Stromal cell of bone marrow (primary cell): ENCODE measurements around the gene CCIN.
A peak's percentile ranks its signal among the peaks of the same experiment; 100 is the strongest.
"Not testable (repeated sequence)": the region's sequence is repeated elsewhere in the genome, so short reads cannot be mapped to it uniquely, and the experiment has no call there.

Experiments
- DNase-seq: peaks from one replicate; pipeline ENCODE4 v3.0.0-alpha.2; 2012; ENCODE audit warnings: low read depth

CCIN gene

DNA sequence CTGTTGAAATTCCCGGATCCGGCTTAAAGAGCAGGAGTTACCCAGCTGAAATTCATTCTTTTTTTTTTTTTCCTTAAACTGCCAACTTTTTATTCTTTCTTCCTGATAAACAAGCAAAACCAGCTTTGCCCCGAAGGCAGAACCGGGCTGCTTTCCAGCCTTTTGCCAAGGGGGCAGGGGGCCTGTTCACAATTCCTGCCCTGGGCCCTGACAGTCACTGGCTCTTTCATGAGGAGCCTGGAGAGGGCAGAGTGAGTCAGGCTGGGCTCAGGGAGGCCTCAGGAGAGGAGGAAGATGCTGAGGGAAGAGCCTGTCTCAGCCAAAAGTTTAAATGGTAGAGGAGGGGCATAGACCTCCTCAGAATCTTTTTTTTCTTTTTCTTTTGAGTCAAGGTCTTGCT lies 27.9 kb upstream of the CCIN start:
- no peak for DNase-seq

DNA sequence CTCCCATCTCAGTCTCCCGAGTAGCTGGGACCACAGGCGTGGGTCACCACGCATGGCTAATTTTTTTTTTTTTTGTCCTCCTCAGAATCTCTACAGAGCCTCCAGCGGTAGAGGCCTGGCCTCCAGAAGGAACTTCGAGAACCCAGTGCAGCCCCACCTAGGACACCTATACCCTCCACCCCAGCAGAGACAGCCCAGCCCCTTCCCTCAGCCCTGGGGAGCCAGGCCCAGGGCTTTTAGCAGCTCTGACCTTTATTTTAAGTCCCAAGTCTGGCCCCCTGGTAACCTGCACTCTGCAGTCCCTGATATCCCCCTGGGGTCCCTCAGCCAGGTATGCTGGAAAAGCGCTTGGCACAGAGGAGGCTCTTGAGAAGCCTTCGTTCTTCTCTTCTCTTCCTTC lies 27.4 kb upstream of the CCIN start:
- no peak for DNase-seq

DNA sequence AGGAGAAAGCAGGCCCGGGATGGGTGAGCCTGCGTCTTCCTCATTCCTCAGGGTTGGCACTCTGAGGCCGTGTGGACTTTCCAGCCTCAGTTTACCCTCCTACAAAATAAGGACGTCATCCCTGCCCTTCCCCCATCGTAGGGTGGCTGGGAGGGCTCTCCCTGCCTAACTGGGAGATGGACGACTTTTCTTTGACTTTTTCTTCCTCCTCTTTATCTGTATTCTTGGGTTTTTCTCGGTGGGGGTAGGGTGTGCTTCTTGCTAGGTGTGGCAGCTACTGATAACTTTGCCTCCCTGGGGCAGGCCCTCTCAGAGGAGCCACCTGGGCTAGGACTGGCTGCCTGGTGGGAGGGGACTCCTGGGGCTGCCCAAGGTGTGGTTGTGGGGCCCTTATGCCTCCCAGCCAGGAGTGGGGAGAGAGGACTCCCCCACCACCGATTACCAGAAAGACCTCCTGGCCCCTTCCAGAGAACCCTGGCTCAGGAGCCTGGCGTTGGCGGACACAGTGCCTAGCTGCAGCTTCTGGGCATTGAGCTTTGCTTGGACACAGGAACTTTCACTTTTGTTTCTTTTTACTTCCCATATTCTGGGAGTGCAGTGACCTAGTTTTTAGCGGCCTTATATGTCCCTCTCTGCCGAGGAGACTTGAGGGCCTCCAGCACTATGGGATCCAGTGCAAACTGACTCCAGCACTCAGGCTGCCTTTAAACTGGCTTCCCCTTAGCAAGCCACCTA lies 26.5 kb upstream of the CCIN start:
- no peak for DNase-seq

DNA sequence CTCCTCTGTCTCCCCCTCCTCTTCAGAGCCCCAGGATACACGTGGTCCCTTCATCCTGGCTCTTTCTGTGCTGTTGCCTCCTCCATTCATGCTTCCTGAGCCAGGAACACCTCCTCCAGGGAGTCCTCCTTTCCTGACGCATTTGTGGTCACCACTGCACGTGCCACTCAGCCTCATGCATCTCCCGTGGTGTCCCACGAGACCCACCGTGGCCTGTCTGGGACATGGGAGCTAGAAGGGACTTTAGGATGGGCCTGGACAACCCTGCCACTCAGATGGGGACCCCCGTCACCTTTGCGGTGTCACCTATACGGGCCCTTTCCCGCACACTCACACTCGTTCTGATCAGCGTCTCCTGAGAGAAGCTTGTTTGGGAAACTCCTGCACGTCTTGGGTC lies 25.9 kb upstream of the CCIN start:
- no peak for DNase-seq

DNA sequence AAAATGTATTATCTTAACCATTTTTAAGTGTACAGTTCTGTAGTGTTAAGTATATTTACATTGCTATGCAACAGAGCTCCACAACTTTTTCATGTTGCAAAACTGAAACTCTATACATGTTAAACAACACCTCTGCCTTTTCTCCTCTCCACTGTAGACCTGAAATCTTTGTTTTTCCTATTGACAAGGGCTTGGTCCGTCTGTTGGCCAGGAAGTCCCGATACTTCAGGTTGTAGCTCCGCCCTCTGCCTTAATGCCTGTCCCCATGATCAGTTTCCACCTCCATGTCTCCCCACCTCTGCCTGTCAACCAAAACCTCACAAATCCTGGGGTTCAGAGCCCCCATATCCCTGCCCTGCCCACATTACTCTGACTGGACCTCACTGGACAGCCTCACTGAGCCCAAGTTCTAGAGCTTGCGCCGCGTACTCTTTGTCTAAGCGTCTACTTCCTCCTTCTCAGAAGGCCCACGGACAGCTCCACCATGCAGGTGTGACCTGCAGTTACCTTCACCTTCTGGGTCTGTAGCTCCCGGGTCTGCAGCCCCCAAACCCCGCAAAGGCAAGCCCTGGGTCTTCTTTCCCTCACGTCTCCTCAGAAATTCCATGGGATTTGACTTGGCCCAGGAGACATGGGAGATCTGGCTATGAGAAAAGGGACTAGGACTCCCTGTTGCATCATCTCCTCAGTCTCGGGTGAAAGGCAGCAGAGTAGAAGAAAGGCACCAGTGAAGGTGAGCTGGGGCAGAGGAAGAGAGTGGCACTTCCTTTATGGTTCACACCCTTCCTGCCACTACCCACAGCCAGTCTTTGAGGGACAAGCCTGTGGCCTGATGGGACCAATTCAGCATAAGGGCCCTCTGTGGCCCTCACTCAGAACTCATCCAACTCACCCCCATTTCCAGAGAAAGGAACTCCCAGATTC lies 24.6 kb upstream of the CCIN start:
- DNase-seq = no peak

DNA sequence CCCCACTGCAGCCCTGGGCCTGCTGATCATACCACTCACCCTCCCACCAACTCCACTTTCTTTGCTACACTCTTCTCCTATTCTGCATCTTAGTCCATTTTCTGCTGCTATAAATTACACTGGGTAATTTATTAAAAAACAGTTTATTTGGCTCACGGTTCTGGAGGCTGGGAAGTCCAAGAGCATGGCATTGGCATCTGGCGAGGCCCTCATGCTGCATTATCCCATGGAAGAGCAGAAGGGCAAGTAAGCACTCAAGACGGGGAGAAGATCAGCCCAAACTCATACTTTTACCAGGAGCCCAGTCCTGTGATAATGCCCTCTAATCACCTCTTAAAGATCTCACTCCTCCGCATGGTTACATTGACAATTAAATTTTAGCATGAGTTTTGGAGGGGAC lies 23.2 kb upstream of the CCIN start:
- DNase-seq = no peak

DNA sequence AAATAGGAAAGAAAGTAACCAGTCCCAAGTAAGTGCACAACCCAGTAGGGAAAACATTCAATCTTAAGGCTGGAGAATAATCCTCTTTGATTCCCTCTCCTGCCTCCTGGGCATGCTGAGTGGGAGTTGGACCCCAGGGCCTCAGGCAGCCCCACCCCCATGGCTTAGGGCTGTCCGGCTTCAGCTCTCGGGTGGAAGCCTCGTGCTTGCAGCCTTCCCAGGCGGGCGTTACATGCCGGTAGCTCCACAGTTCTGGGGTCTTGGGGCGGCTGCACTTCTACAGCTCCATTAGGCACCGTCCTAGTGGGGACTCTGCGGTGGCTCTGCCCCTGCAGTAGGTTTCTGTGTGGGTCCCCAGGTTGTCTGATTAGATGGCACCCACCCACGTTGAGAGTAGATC lies 22.5 kb upstream of the CCIN start:
- DNase-seq = no peak

DNA sequence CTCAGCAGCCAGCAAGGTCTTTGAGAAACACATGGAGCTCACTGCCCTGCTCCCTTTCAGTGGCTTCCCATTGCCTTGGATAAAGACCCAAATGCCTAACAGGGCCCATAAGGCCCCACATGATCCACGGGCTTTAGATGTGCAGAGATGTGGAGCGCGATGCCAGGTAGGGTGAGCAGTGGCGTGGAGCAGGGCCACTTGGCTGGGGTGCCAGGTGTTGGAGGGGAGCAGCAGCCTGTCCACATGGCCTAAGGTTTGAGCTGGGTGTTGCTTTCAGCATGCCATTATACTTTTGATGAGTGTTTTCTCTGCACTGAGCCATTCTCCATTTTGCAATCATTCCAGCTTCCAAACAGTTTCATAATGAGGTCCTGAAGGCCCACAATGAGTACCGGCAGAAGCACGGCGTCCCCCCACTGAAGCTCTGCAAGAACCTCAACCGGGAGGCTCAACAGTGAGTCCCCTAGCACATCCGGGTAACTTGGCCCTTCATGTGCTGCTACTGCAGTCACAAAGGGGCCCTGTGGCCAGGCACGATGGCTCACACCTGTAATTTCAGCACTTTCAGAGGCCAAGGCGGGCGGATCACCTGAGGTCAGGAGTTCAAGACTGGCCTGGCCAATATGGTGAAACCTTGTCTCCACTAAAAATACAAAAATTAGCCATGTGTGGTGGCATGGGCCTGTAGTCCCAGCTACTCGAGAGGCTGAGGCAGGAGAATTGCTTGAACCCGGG lies 21.6 kb upstream of the CCIN start:
- DNase-seq = no peak

DNA sequence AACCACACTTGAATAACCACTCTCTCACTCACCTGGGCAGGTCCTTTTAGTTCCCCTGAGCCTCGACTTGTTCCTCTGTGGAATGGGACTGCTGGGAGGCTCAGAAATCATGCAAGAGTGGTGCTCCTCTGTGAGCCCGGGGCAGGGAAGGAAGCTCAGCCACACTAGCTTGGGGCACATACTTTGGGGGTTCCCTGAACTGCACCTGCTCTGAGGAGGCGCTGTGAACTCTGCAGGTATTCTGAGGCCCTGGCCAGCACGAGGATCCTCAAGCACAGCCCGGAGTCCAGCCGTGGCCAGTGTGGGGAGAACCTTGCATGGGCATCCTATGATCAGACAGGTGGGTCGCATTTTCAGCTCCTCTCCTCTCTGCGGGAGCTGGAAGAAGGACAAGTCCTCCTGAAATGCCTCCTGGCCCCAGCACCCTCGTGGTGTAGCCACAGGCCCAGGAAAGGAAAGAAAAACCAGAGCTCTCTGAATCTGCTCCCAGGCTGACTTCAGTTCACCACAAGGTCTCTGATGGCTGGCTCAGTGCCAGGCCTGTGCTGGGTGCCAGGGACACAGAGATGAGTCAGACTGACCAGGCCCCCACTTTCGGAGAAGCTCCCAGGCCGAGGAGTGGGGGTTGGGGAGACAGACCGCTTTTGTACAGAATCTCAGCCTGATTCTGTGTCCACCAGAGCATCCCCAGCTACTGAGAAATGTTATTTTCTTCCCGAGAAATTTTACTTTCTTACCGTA lies 20.7 kb upstream of the CCIN start:
- DNase-seq = peak; percentile 97

DNA sequence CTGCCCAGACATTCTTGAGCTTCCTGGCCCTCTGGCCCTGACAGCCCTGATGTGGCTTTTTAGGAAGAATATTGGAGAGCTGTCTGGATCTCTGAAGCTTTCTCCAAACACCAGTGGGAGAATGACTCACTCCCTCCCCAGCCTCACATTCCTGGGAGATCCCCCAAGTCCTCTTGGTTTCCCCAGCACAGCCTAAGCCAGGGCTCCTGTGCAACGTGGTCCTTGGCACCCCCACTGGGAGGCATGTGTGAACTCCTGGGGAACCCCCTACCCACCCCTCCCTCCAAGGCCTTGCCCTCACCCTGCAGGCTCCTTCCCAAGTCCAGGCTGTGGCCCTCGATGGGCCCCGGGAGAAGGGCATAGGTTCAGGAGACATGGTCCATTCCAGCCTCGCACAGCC lies 20.0 kb upstream of the CCIN start:
- DNase-seq = no peak

DNA sequence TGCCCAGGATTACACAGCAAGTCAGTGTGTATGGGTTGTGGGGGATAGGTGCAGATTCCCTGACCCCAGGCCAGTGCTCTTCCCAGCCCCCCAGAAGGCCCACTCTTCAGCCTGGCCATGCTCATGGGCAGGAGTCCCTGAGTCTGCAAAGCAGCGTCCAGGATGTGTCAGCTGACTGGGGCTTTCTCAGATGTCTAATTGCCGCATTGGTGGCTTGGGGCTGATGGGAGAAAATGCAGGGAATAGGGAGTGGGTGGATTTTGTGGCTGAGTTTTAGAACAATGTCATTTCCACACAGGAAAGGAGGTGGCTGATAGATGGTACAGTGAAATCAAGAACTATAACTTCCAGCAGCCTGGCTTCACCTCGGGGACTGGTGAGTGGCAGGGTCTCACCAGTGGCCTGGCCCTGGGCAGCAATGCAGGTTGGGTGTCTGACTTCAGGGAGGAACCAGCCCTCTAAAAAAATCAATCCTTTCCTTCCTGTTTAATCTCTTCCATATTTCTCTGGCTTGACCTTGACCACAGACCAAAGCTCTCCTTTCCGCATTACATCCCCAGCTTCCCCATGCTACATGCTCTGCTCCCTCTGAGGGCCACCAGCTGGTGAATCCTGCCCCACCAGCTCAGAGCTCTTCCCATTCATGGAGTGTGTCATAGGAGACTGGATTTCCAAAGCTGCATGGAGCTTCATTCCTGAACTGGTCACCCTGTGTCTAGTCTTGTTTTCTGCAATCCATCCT lies 18.4 kb upstream of the CCIN start:
- no peak for DNase-seq

DNA sequence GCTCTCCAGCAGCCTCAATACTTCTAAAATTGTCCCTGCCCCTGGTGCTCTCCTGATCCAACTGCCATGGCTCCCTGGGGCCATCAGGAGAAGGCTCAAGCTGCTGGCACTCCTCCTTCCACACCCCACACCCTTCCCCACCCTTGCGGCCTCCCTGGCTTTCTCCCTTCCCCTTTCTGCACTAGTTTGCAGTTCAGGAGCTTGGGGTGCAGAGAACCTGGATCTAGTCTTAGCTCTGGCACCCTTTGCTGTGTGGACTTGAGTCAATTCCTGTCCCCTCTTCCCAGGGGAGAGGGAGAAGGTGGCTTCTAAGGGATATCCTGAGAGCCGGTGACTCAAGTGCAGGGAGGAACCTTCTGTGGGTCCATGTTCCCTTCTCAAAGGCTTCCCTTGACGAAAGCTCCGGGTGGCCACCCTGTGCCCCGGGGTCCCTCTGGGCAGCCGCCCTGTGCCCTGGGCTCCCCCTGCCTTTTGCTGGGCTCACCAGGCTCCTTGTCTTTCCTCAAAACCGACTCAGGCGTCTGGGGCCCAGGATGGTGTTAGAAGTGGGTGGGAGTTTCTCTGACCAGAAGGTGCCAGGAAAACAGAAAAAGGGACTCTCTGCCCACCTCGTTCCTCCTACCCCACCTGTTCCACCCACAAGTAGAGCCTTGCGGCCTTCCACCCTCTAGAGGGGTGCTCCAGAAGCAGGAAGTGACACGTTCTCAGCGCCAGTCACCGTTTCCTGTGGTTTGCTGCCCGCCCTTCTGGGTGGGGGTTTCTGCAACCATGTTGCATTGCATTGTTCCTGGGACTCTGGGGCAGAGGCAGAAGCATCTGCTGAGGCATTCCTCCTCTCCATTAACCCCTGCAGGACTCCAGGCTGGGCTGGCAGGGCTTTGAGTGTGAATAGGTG lies 17.6 kb upstream of the CCIN start:
- DNase-seq = no peak

DNA sequence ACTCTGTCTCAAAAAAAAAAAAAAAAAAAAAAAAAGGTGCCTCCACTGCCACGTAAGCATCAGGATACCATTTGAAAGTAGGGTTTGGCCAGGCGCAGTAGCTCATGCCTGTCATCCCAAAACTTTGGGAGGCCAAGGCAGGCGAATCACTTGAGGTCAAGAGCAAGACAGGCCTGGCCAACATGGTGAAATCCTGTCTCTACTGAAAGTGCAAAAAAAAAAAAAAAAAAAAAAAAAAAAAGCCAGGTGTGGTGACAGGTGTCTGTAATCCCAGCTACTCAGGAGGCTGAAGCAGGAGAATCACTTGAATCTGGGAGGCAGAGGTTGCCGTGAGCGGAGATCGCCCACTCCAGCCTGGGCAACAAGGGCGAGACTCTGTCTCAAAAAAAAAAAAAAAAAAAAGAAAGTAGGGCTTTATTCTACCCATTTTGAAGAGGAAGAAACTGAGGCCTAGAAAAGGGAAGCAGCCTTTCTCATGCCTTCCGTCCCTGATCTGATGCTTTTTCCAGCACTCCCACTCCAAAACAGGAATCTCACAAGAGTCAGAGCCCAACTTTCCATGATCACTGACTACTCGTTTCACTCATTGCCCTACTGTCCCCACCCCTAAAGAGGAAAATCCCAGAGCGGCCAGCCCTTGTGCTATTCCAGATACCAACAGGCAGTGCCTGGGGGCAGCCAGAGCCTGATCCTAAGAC lies 16.3 kb upstream of the CCIN start:
- no peak for DNase-seq

DNA sequence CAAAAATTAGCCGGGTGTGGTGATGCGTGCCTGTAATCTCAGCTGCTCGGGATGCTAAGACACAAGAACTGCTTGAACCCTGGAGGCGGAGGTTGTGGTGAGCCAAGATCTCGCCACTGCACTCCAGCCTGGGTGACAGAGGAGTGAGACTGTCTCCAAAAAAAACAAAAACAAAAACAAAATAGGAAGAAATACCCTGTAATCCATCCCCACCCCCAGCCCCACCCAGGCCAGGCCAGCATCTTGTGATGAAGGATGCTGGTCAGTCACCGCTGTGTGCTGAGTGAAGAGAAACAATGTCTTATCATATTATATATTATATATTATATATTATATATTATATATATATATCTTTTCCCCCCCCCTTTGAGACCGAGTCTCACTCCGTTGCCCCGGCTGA lies 15.4 kb upstream of the CCIN start:
- DNase-seq = no peak

DNA sequence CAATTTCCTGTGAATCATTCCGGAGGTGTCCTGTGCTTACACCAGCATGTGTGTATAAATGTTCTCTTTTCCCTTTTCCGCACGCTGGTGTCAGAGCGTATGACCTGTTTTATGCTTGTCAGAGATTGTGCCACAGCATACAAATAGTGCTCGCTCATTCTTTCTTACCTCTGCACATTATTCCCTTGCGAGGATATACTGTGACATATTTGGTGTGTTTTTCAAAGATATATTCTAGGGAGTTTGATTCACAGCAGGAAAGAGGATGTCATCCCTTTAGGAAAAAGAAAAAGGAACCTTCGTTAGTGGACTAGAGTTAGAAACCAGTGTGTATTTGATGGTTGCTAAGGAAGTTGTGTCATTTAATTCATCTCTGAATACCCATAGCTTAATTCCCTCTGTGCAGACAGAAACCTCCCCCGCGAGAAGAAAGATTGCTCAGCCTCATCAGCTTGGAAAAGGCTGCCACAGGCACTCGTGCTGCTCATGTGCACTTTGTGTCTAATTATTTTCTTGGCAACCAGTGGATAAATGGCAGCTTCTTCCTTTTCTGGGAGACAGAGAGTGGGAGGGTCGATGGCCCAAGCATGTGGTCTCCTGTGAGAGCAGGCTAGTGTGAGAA lies 14.7 kb upstream of the CCIN start:
- peak; percentile 59 for DNase-seq

DNA sequence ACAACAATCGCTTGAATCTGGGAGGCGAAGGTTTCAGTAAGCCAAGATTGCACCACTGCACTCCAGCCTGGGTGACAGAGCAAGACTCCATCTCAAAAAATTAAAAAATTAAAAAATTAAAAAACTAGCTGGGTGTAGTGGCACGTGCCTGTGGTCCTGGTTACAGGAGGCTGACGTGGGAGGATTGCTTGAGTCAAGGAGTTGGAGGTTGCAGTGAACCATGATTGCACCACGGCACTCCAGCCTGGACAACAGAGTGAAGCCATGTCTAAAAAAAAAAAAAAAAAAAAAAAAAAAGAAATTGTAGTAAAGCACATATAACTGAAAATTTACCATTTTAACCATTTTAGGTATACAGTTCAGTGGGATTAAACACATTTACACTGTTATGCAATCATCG lies 13.1 kb upstream of the CCIN start:
- no peak for DNase-seq

DNA sequence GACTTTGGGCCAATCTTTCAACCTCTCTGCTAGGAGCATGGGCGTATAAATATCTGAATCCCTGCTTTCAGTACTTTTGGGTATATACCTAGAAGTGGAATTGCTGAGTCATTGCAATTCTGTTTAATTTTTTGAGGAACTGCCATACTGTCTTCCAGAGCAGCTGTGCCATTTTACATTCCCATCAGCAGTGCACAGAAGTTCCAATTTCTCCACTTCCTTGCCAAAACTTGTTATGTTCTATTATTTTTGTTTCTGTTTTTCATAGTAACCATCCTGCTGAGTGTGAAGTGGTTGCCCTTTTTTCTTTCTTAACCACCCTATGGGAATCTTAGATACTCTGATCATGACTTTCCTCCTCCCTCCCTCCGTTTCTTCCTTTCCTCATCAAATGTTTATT lies 11.1 kb upstream of the CCIN start:
- no peak for DNase-seq

DNA sequence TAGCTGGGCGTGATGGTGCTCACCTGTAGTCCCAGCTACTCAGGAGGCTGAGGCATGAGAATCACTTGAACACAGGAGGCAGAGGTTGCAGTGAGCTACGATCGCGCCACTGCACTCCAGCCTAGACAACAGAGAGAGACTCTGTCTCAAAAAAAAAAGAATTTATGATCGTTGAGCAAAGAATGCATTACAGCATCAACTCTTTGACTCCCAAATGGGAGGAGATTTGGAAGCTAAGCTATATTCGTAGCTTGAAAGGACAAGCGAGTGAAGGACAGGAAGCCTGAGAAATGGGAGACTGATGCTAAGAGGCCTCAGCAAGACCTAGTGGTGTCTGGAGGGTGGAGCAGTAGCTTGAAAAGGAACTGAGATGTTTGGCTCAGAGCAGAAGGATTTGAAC lies 10.3 kb upstream of the CCIN start:
- DNase-seq = no peak

DNA sequence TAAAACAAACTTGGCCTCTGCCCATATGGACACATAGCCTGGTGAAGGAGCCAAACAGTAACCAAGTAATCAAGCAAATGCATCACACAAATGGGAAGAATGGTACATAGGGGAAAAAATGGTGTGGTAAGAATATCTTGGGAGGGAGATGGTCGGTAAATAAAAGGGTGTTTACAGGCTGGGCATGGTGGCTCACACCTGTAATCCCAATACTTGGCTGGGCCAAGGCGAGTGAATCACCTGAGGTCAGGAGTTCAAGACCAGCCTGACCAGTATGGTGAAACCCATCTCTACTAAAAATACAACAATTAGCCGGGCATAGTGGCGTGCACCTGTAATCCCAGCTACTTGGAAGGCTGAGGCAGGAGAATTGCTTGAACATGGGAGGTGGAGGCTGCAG lies 9.7 kb upstream of the CCIN start:
- not testable (repeated sequence) for DNase-seq
